ENCODE data around the gene FBLN2. TPM values are rescaled to one million over a fixed set of nuclear protein-coding genes. Genes with fewer than 3 reads are reported as not detected.

Gene FBLN2
- total RNA-seq, 2 experiments from 2014 or later = 8.4 to 13.7 TPM

- no peak for ATAC-seq
- no peak for TF ChIP-seq CTCF (IDR thresholded peaks at IDR 0.05)
- Mint-ChIP-seq H3K9me3 (no peaks in the 10 kb centered on the region), H3K4me3 (no peak overlapping the region), H3K36me3 (ENCODE audit: low read depth) (no peaks in the 10 kb centered on the region), H3K4me1 (ENCODE audit: low read depth) (peaks cover 17% of the 10 kb centered on the region), H3K27ac (no peak overlapping the region), H3K27me3 (no peaks in the 10 kb centered on the region)
- CTCF ChIA-PET = interaction anchor here (1.1 kb wide), 1 partner anchor 22 kb away, joined by 3 read pairs; no protein-coding TSS in a partner anchor
- POLR2A ChIA-PET = interaction anchor here (0.6 to 1.3 kb wide), 3 partner anchors 10 to 22 kb away, joined by 3 read pairs; no protein-coding TSS in a partner anchor
- intact Hi-C loops (cut with micrococcal nuclease) = no loop called here
- no peak for DNase-seq
Observed at GRCh38 chr3:13571831-13572750, 23.2 kb downstream of the FBLN2 start.

GRCh38 chr3:13572926-13573623 lies 24.1 kb downstream of the FBLN2 start:
- intact Hi-C loops (cut with micrococcal nuclease) = no loop called here

GRCh38 chr3:13574083-13574797 lies 25.3 kb downstream of the FBLN2 start:
- Mint-ChIP-seq H3K27me3 (no peaks in the 10 kb centered on the region), H3K4me1 (ENCODE audit: low read depth) (peaks cover 17% of the 10 kb centered on the region), H3K27ac (peak overlapping the region; percentile 68), H3K36me3 (ENCODE audit: low read depth) (no peaks in the 10 kb centered on the region), H3K4me3 (no peak overlapping the region), H3K9me3 (no peaks in the 10 kb centered on the region)
- ChIA-PET POLR2A (interaction anchor here (1.5 to 2.1 kb wide), 3 partner anchors 12 to 155 kb away, joined by 5 to 6 read pairs (median 5); partner anchors contain the start of gene NUP210), CTCF (interaction anchor here (0.7 to 1.4 kb wide), 3 partner anchors 70 to 78 kb away, joined by 3 read pairs; no protein-coding TSS in a partner anchor)
- intact Hi-C loops (cut with micrococcal nuclease) = no loop called here
- ATAC-seq (no peak), DNase-seq (no peak)
- no peak for TF ChIP-seq CTCF (IDR thresholded peaks at IDR 0.05)

More at GRCh38 chr3:13572926-13573623, 24.1 kb downstream of the FBLN2 start:
- ChIA-PET CTCF (interaction anchor here (0.6 to 1.1 kb wide), 3 partner anchors 23 to 1625 kb away, joined by 3 read pairs; no protein-coding TSS in a partner anchor), POLR2A (interaction anchor here (1.0 to 1.3 kb wide), 2 partner anchors 9 to 16 kb away, joined by 3 read pairs; no protein-coding TSS in a partner anchor)
- Mint-ChIP-seq H3K9me3 (no peaks in the 10 kb centered on the region), H3K4me1 (ENCODE audit: low read depth) (peaks cover 17% of the 10 kb centered on the region), H3K27me3 (no peaks in the 10 kb centered on the region), H3K4me3 (no peak overlapping the region), H3K36me3 (ENCODE audit: low read depth) (no peaks in the 10 kb centered on the region), H3K27ac (no peak overlapping the region)
- DNase-seq (no peak), ATAC-seq (peak; percentile 37)
- no peak for TF ChIP-seq CTCF (IDR thresholded peaks at IDR 0.05)

- intact Hi-C loops (cut with micrococcal nuclease) = no loop called here
- ATAC-seq = peak; percentile 83
- Mint-ChIP-seq H3K36me3 (ENCODE audit: low read depth) (no peaks in the 10 kb centered on the region), H3K4me1 (ENCODE audit: low read depth) (peaks cover 17% of the 10 kb centered on the region), H3K9me3 (no peaks in the 10 kb centered on the region), H3K4me3 (no peak overlapping the region), H3K27me3 (no peaks in the 10 kb centered on the region), H3K27ac (peak overlapping the region; percentile 68)
- POLR2A ChIA-PET = interaction anchor here (1.2 to 2.1 kb wide), 4 partner anchors 13 to 155 kb away, joined by 3 to 6 read pairs (median 5); partner anchors contain the start of genes FBLN2 and NUP210
- TF ChIP-seq CTCF (IDR thresholded peaks at IDR 0.05) = no peak
- DNase-seq = peak; percentile 75
- CTCF ChIA-PET = interaction anchor here (0.7 to 1.4 kb wide), 2 partner anchors 75 to 79 kb away, joined by 3 read pairs; no protein-coding TSS in a partner anchor
Observed at GRCh38 chr3:13574798-13575451, 26.0 kb downstream of the FBLN2 start.

Measured in activated CD8-positive, alpha-beta T cell treated with anti-CD3 and anti-CD28 coated beads for 36 hours (primary cell).